ENCODE results near the gene DENND1A. TPM values are rescaled to one million over a fixed set of nuclear protein-coding genes. Genes with fewer than 3 reads are reported as not detected.

The DENND1A gene
- total RNA-seq, 3 donors from 2014 or later: 18.4 to 21.3 (median 20.1) TPM

DNA sequence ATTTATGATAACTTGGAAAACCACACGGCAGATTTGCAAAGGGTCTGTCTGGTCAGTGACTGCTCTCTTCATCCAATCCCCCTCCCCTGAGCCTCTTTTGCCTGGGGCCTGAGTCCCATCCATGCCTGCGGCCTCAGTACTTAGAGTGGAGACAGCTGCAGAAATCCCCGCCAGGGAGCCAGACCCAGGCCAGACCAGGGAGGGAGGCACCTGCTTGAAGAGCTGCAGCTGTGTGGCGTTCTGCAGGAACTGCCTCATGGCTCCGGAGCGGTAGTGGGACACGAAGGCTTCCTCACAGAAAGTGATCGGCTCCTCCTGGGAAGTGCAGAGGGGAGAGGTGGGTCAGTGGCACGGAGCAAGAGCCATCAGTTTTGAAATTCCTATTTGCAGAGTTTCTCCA, 472.3 kb downstream of the DENND1A start:
- Histone ChIP-seq H3K27me3 (no peaks in the 10 kb centered on the region), H3K4me1 (no peaks in the 10 kb centered on the region), H3K4me3 (no peak overlapping the region), H3K36me3 (no peaks in the 10 kb centered on the region), H3K9me3 (no peaks in the 10 kb centered on the region), H3K27ac (no peak overlapping the region)
- DNase-seq (ENCODE audit: low spot score in 2 of 2): no peak
- intact Hi-C loops (cut with DNase I; ENCODE audit: low total_unique reads): no loop called here
- no peak for TF ChIP-seq POLR2A (IDR thresholded peaks at IDR 0.05)
- no peak for TF ChIP-seq POLR2AphosphoS5 (IDR thresholded peaks at IDR 0.05)
- TF ChIP-seq, protein P1, sequence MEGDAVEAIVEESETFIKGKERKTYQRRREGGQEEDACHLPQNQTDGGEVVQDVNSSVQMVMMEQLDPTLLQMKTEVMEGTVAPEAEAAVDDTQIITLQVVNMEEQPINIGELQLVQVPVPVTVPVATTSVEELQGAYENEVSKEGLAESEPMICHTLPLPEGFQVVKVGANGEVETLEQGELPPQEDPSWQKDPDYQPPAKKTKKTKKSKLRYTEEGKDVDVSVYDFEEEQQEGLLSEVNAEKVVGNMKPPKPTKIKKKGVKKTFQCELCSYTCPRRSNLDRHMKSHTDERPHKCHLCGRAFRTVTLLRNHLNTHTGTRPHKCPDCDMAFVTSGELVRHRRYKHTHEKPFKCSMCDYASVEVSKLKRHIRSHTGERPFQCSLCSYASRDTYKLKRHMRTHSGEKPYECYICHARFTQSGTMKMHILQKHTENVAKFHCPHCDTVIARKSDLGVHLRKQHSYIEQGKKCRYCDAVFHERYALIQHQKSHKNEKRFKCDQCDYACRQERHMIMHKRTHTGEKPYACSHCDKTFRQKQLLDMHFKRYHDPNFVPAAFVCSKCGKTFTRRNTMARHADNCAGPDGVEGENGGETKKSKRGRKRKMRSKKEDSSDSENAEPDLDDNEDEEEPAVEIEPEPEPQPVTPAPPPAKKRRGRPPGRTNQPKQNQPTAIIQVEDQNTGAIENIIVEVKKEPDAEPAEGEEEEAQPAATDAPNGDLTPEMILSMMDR (IDR thresholded peaks at IDR 0.05): no peak

DNA sequence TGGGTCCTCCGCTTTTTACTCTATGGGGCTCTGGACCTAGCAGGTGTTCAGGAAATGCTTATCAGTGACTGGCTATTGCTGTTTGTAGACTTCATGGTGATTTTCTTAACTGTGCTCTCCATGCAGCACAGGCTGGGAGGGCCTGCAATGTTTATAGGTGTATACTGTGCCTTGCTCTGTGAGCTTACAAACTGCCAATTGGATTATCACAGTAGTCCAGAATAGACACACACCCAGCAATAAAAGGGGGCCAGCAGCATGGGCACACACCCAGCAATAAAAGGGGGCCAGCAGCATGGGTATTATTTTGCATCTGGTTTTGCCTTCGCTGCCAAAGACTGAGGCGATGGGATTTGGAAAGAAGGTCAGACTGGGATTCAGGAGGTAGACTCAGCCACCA, 473.9 kb downstream of the DENND1A start:
- no peak for DNase-seq (ENCODE audit: low spot score in 2 of 2)
- H3K4me1 ChIP-seq: no peaks in the 10 kb centered on the region
- intact Hi-C loops (cut with DNase I; ENCODE audit: low total_unique reads): no loop called here
- TF ChIP-seq POLR2A (IDR thresholded peaks at IDR 0.05) (no peak), POLR2AphosphoS5 (IDR thresholded peaks at IDR 0.05) (no peak)
- TF ChIP-seq, protein P1 (IDR thresholded peaks at IDR 0.05): no peak
- no peak overlapping the region for H3K27ac ChIP-seq
- no peaks in the 10 kb centered on the region for H3K36me3 ChIP-seq
- H3K4me3 ChIP-seq: no peak overlapping the region
- no peaks in the 10 kb centered on the region for H3K27me3 ChIP-seq
- no peaks in the 10 kb centered on the region for H3K9me3 ChIP-seq

DNA sequence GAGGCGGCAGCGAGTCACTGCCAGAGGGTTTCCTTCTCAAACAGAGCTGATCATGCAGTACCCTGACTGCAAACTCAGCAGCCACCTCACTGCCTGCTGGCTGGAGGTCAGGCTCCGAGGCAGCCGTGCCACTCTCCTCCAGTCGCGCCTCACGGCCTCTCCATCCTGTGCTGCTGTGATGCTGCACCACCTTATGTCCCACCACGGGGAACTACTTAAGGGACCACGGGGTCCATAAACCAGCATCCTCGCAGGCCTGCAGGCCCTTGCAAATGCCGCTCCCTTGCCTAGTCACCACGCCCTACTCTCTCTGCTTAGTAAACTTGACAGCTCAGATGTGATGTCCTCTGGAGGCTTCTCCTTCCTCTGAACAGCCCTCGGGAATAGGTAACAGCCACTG, 474.7 kb downstream of the DENND1A start:
- TF ChIP-seq, protein P1 (IDR thresholded peaks at IDR 0.05): no peak
- no peak for TF ChIP-seq POLR2AphosphoS5 (IDR thresholded peaks at IDR 0.05)
- no peak for TF ChIP-seq POLR2A (IDR thresholded peaks at IDR 0.05)
- no peak for DNase-seq (ENCODE audit: low spot score in 2 of 2)
- intact Hi-C loops (cut with DNase I; ENCODE audit: low total_unique reads): no loop called here
- H3K4me1 ChIP-seq: no peaks in the 10 kb centered on the region
- no peak overlapping the region for H3K4me3 ChIP-seq
- H3K9me3 ChIP-seq: no peaks in the 10 kb centered on the region
- H3K27me3 ChIP-seq: no peaks in the 10 kb centered on the region
- no peak overlapping the region for H3K27ac ChIP-seq
- no peaks in the 10 kb centered on the region for H3K36me3 ChIP-seq

DNA sequence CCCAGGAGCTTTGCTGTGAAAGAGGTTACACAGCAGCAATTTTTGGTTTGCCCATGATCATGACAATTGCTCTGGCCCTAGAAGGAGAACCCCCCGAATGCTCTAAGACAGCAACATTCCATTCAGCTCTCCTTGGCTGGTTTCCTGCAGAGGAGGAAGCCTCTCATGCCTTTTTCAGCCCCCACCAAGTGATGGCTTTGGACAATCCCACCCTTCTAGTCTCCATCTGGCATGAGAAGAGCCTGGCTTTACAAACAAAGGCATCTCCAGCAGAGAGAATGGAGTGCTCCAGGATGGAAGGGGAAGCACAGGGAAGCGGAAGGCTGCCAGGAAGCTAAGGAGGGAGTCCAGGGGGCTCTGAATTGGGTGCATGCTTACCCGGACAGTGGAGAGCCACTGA, 475.6 kb downstream of the DENND1A start:
- Histone ChIP-seq H3K4me1 (no peaks in the 10 kb centered on the region), H3K36me3 (no peaks in the 10 kb centered on the region), H3K27ac (no peak overlapping the region), H3K9me3 (no peaks in the 10 kb centered on the region), H3K27me3 (no peaks in the 10 kb centered on the region), H3K4me3 (no peak overlapping the region)
- DNase-seq (ENCODE audit: low spot score in 2 of 2): no peak
- intact Hi-C loops (cut with DNase I; ENCODE audit: low total_unique reads): loop anchor here (5.0 kb wide), 1 partner anchor 1232 kb away; no protein-coding TSS in a partner anchor
- no peak for TF ChIP-seq POLR2A (IDR thresholded peaks at IDR 0.05)
- no peak for TF ChIP-seq POLR2AphosphoS5 (IDR thresholded peaks at IDR 0.05)
- TF ChIP-seq, protein P1 (IDR thresholded peaks at IDR 0.05): no peak

DNA sequence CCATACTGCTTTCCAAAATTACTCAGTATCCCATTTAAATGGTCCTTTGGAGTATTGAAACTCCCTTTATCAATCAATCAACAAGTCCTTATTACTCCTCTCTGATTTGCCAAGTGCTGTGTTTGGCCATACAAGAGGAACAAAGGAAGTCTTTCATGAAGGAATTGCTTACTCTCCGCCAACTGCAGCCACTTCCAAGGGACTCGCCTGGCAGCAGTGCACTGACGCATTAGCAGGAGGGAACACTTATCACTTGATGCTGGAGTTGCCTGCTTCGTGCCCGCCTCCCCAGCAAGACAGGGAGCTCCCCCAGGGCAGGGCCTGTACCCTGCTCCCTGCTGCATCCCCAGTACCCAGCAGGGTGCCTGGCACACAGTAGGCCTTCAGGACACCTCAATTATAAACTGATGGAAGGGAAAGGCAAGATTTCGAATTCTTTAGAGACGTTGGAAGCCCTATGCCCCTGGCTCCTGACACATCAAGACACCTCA, 476.1 kb downstream of the DENND1A start:
- TF ChIP-seq, protein P1 (IDR thresholded peaks at IDR 0.05): no peak
- TF ChIP-seq POLR2AphosphoS5 (IDR thresholded peaks at IDR 0.05) (no peak), POLR2A (IDR thresholded peaks at IDR 0.05) (no peak)
- Histone ChIP-seq H3K9me3 (no peaks in the 10 kb centered on the region), H3K27ac (no peak overlapping the region), H3K4me3 (no peak overlapping the region), H3K27me3 (no peaks in the 10 kb centered on the region), H3K36me3 (no peaks in the 10 kb centered on the region), H3K4me1 (no peaks in the 10 kb centered on the region)
- peak in 1 of 2 donors; percentile 61 for DNase-seq (ENCODE audit: low spot score in 2 of 2)
- intact Hi-C loops (cut with DNase I; ENCODE audit: low total_unique reads): loop anchor here (5.0 kb wide), 1 partner anchor 1232 kb away; no protein-coding TSS in a partner anchor
